Uterus (tissue), 4 donors: ENCODE measurements around the gene TEX54. TPM values are rescaled to one million over a fixed set of nuclear protein-coding genes. Genes with fewer than 3 reads are reported as not detected.

ENCODE experiments used
- DNase-seq, 2 donors: peaks; one replicate each; pipeline ENCODE4 v3.0.0-alpha.2; 2019 to 2020
- H3K27ac ChIP-seq, 2 donors: fragments of 200-600 bp; sonication (generic); 1 replicate in 1 of 2; 2 replicates in 1 of 2; pipeline ENCODE4 v1.5.1; 2016 to 2018
- H3K27me3 ChIP-seq, 2 donors: fragments of 200-600 bp; sonication (generic); one replicate each; pipeline ENCODE4 v1.5.1; 2018 to 2019; ENCODE audit warnings: control low read depth in 1 of 2
- H3K36me3 ChIP-seq, 2 donors: fragments of 200-600 bp; sonication (generic); one replicate each; pipeline ENCODE4 v1.5.1; 2019; ENCODE audit warnings: control low read depth in 1 of 2
- H3K4me1 ChIP-seq, 2 donors: fragments of 200-600 bp; sonication (generic); one replicate each; pipeline ENCODE4 v1.5.1; 2018 to 2019; ENCODE audit warnings: control low read depth in 1 of 2
- H3K4me3 ChIP-seq, 2 donors: fragments of 200-600 bp; sonication (generic); 1 replicate in 1 of 2; 2 replicates in 1 of 2; pipeline ENCODE4 v1.5.1; 2018 to 2019; ENCODE audit warnings: mild to moderate bottlenecking in 1 of 2
- H3K9me3 ChIP-seq, 2 donors: fragments of 200-600 bp; sonication (generic); one replicate each; pipeline ENCODE4 v1.5.1; 2019; ENCODE audit warnings: control low read depth in 1 of 2
- CTCF ChIP-seq, 4 experiments: fragments of 200-600 bp in 2 of 4; fragments of 450-650 bp in 2 of 4; sonication (generic) in 2 of 4; IDR thresholded peaks; one replicate each; pipeline ENCODE4 v1.5.1; 2016 to 2019; ENCODE audit warnings: antibody characterized with exemption in 4 of 4, mild to moderate bottlenecking in 2 of 4, moderate library complexity in 1 of 4
- POLR2A ChIP-seq, 2 donors: fragments of 450-650 bp; IDR thresholded peaks; one replicate each; pipeline ENCODE4 v1.6.1; 2016; ENCODE audit warnings: antibody characterized with exemption in 2 of 2, mild to moderate bottlenecking in 1 of 2, moderate library complexity in 1 of 2
- intact Hi-C: fragments of 100-400 bp; cut with DNase I; formaldehyde crosslinking; loops from one replicate; pipeline ENCODE4 v1.15.1; 2023; ENCODE audit warnings: low total_unique reads
- total RNA-seq, 4 donors: library from RNA; depleted of rRNA in 3 of 4; stranded (reverse); fragments of >200 nt in 3 of 4; gene quantifications; one replicate each; pipeline versions ENCODE4 v1.1.0 to v1.2.4, GENCODE V29; 2014 to 2023
- donor health status: DM: yes; HTN: yes; CAD: no.

Gene TEX54
- total RNA-seq, 4 donors from 2014 or later: not detected

GRCh38 chr11:62854013-62854824 is 21.6 kb upstream of the TEX54 start:
- H3K27me3 ChIP-seq: no peaks in the 10 kb centered on the region
- no peaks in the 10 kb centered on the region for H3K9me3 ChIP-seq
- peak overlapping the region; percentile 79 to 86 for H3K27ac ChIP-seq
- H3K36me3 ChIP-seq: no peaks in the 10 kb centered on the region
- H3K4me3 ChIP-seq: peak overlapping the region; percentile 66 to 81
- TF ChIP-seq POLR2A (IDR thresholded peaks at IDR 0.05) (no peak), CTCF (IDR thresholded peaks at IDR 0.05) (no peak)
- DNase-seq: no peak
- peaks cover 9 to 20% of the 10 kb centered on the region in 2 donors for H3K4me1 ChIP-seq
- intact Hi-C loops: no loop called here

GRCh38 chr11:62853279-62853965 is 20.8 kb upstream of the TEX54 start:
- peak overlapping the region in 1 of 2 donors; percentile 86 for H3K27ac ChIP-seq
- no peaks in the 10 kb centered on the region for H3K27me3 ChIP-seq
- no peaks in the 10 kb centered on the region for H3K9me3 ChIP-seq
- H3K36me3 ChIP-seq: no peaks in the 10 kb centered on the region
- H3K4me3 ChIP-seq: peak overlapping the region in 1 of 2 donors; percentile 81
- intact Hi-C loops: no loop called here
- DNase-seq: no peak
- TF ChIP-seq CTCF (IDR thresholded peaks at IDR 0.05): no peak
- TF ChIP-seq POLR2A (IDR thresholded peaks at IDR 0.05): no peak
- peaks cover 9 to 20% of the 10 kb centered on the region in 2 donors for H3K4me1 ChIP-seq

GRCh38 chr11:62852523-62853188 is 20.0 kb upstream of the TEX54 start:
- no peak overlapping the region for H3K4me3 ChIP-seq
- H3K9me3 ChIP-seq: no peaks in the 10 kb centered on the region
- no peaks in the 10 kb centered on the region for H3K27me3 ChIP-seq
- intact Hi-C loops: no loop called here
- TF ChIP-seq POLR2A (IDR thresholded peaks at IDR 0.05) (no peak), CTCF (IDR thresholded peaks at IDR 0.05) (no peak)
- peaks cover 9 to 20% of the 10 kb centered on the region in 2 donors for H3K4me1 ChIP-seq
- H3K36me3 ChIP-seq: no peaks in the 10 kb centered on the region
- no peak for DNase-seq
- no peak overlapping the region for H3K27ac ChIP-seq

GRCh38 chr11:62851807-62852522 is 19.3 kb upstream of the TEX54 start:
- no peak for DNase-seq
- peaks cover 9 to 20% of the 10 kb centered on the region in 2 donors for H3K4me1 ChIP-seq
- TF ChIP-seq CTCF (IDR thresholded peaks at IDR 0.05): no peak
- no peak for TF ChIP-seq POLR2A (IDR thresholded peaks at IDR 0.05)
- no peaks in the 10 kb centered on the region for H3K9me3 ChIP-seq
- H3K4me3 ChIP-seq: no peak overlapping the region
- H3K27ac ChIP-seq: no peak overlapping the region
- intact Hi-C loops: no loop called here
- no peaks in the 10 kb centered on the region for H3K36me3 ChIP-seq
- H3K27me3 ChIP-seq: no peaks in the 10 kb centered on the region
